Loucy (cell line): ENCODE data around the gene INPP4B.

Source experiments
- EZH2phosphoT487 ChIP-seq: fragments of 200-600 bp; IDR thresholded peaks from 2 replicates; pipeline ENCODE4 v1.6.1; 2018; ENCODE audit warnings: antibody characterized with exemption, mild to moderate bottlenecking, moderate library complexity, borderline replicate concordance
- TF ChIP-seq, protein P1 (sequence below): fragments of 200-600 bp; sonication (generic); conservative IDR thresholded peaks from 2 replicates; pipeline ENCODE4 v1.5.1; 2014; ENCODE audit warnings: mild to moderate bottlenecking, antibody characterized with exemption, low read length

GRCh38 chr4:142262956-142263355, 583.1 kb downstream of the INPP4B start:
- TF ChIP-seq, protein P1, sequence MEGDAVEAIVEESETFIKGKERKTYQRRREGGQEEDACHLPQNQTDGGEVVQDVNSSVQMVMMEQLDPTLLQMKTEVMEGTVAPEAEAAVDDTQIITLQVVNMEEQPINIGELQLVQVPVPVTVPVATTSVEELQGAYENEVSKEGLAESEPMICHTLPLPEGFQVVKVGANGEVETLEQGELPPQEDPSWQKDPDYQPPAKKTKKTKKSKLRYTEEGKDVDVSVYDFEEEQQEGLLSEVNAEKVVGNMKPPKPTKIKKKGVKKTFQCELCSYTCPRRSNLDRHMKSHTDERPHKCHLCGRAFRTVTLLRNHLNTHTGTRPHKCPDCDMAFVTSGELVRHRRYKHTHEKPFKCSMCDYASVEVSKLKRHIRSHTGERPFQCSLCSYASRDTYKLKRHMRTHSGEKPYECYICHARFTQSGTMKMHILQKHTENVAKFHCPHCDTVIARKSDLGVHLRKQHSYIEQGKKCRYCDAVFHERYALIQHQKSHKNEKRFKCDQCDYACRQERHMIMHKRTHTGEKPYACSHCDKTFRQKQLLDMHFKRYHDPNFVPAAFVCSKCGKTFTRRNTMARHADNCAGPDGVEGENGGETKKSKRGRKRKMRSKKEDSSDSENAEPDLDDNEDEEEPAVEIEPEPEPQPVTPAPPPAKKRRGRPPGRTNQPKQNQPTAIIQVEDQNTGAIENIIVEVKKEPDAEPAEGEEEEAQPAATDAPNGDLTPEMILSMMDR, result no peak
- no peak for TF ChIP-seq EZH2phosphoT487
